Measurements from ENCODE around the gene CSNK1A1. TPM values are rescaled to one million over a fixed set of nuclear protein-coding genes. Genes with fewer than 3 reads are reported as not detected.
A peak's percentile ranks its signal among the peaks of the same experiment; 100 is the strongest.

Gene CSNK1A1
- total RNA-seq, 4 donors from 2014 or later, result 101 to 326 (median 205) TPM

DNA sequence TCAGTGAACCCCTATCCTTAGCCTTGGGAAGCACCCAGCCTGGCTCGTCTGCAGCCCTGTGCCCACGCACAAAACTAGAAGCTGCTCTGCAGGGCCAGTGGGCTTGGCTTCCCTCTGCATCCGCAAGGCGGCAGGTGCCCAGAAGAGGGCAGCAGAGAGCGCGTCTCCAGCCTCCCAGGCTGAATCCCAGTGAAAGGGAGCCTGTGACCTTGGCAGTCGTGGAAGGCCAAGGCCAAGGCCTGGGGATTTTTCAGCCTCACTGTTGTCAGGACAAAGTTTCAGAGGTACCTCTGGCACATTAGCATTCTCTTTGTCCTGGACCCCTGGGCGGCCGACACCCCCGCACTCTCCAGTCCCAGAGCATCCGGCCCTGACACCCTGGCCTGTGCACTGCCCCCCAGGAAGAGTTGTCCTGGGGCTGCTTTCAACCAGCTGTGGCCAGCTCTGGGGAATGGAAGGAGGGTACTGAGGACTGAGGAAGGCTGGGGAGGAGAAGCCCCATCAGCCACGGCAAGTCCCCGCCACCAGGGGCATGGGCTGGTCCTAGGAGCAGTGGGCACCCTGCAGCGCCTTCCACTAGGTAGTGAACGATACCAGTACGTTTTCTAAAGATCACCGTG is 108.6 kb downstream of the CSNK1A1 start:
- Histone ChIP-seq H3K4me1 (peaks cover 0 to 3% of the 10 kb centered on the region in 2 donors), H3K27ac (peak overlapping the region; percentile 78 to 93), H3K36me3 (no peaks in the 10 kb centered on the region), H3K27me3 (no peaks in the 10 kb centered on the region), H3K4me3 (no peak overlapping the region), H3K9me3 (no peaks in the 10 kb centered on the region)
- DNase-seq, result peak; percentile 82 to 90
- intact Hi-C loops (cut with DNase I; ENCODE audit: low total_unique reads), result loop anchor here (5.0 kb wide), 1 partner anchor 110 kb away; the partner anchor contains the start of gene CSNK1A1
- TF ChIP-seq, protein P1, sequence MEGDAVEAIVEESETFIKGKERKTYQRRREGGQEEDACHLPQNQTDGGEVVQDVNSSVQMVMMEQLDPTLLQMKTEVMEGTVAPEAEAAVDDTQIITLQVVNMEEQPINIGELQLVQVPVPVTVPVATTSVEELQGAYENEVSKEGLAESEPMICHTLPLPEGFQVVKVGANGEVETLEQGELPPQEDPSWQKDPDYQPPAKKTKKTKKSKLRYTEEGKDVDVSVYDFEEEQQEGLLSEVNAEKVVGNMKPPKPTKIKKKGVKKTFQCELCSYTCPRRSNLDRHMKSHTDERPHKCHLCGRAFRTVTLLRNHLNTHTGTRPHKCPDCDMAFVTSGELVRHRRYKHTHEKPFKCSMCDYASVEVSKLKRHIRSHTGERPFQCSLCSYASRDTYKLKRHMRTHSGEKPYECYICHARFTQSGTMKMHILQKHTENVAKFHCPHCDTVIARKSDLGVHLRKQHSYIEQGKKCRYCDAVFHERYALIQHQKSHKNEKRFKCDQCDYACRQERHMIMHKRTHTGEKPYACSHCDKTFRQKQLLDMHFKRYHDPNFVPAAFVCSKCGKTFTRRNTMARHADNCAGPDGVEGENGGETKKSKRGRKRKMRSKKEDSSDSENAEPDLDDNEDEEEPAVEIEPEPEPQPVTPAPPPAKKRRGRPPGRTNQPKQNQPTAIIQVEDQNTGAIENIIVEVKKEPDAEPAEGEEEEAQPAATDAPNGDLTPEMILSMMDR (IDR thresholded peaks at IDR 0.05), result peak; percentile 88 to 98 (median 94)
- TF ChIP-seq POLR2A (IDR thresholded peaks at IDR 0.05), result no peak

Other genes starting within 250 kb of the CSNK1A1 start
- gene GRPEL2, start 205.9 kb downstream of the CSNK1A1 start, total RNA-seq, result 10 to 100 TPM; 13.5 to 27.0 (median 22.6) TPM
- gene PCYOX1L, start 193.4 kb downstream of the CSNK1A1 start, total RNA-seq, result 1 to 10 TPM in 3 of 4 donors, under 1 TPM in 1; 0.59 to 8.6 (median 5.9) TPM
- 1 to 10 TPM in 2 of 4 donors, not detected in 2; 1.6 to 2.3 TPM for gene IL17B, start 172.1 kb downstream of the CSNK1A1 start, total RNA-seq
- gene ARHGEF37, start 30.1 kb upstream of the CSNK1A1 start, total RNA-seq, result 10 to 100 TPM in 1 of 4 donors, 1 to 10 TPM in 3; 4.6 to 10.4 (median 7.9) TPM
- gene PPARGC1B, start 178.9 kb upstream of the CSNK1A1 start, total RNA-seq, result 10 to 100 TPM in 1 of 4 donors, 1 to 10 TPM in 2, under 1 TPM in 1; 0.88 to 17.7 (median 1.9) TPM

All from uterus (tissue), 4 donors.